Colonic mucosa (tissue), 4 donors: ENCODE data around the gene RPTOR. TPM values are rescaled to one million over a fixed set of nuclear protein-coding genes. Genes with fewer than 3 reads are reported as not detected.

Experiments used
- DNase-seq: peaks from one replicate; pipeline ENCODE4 v3.0.0-alpha.2; 2020
- H3K27ac ChIP-seq: fragments of 200-600 bp; one replicate; pipeline ENCODE4 v1.8.0; 2021
- H3K27me3 ChIP-seq: fragments of 200-600 bp; one replicate; pipeline ENCODE4 v1.8.0; 2021
- H3K36me3 ChIP-seq: fragments of 200-600 bp; one replicate; pipeline ENCODE4 v1.8.0; 2021
- H3K4me1 ChIP-seq: fragments of 200-600 bp; one replicate; pipeline ENCODE4 v1.8.0; 2021; ENCODE audit warnings: mild to moderate bottlenecking
- H3K4me3 ChIP-seq: fragments of 200-600 bp; one replicate; pipeline ENCODE4 v1.8.0; 2021
- H3K9ac ChIP-seq, 2 donors: one replicate each; pipeline ENCODE4 v1.7.0; 2013; ENCODE audit warnings: control low read depth in 2 of 2, low read depth in 2 of 2, low read length in 2 of 2
- H3K9me3 ChIP-seq: fragments of 200-600 bp; one replicate; pipeline ENCODE4 v1.8.0; 2021
- CTCF ChIP-seq: fragments of 200-600 bp; IDR thresholded peaks from one replicate; pipeline ENCODE4 v1.8.0; 2022; ENCODE audit warnings: antibody characterized with exemption, mild to moderate bottlenecking
- intact Hi-C: fragments of 100-400 bp; cut with DNase I; formaldehyde crosslinking; loops from one replicate; pipeline ENCODE4 v1.14.1; 2022
- total RNA-seq, 2 donors: library from RNA; stranded (reverse); fragmentation: NEBNext Ultra II Directional in 1 of 2; extraction: Animal tissue kit (Norgen Biotek cat#: 25700) in 1 of 2; gene quantifications; one replicate each; pipeline ENCODE4 v1.2.1, GENCODE V29; 2021
- donor health status: healthy.
- donor health status: DM: no; HTN: no; CAD: no.
- donor health status: DM: no; HTN: no; CAD: no.

RPTOR gene
- total RNA-seq, 2 donors from 2014 or later = 21.2 to 39.6 TPM

DNA sequence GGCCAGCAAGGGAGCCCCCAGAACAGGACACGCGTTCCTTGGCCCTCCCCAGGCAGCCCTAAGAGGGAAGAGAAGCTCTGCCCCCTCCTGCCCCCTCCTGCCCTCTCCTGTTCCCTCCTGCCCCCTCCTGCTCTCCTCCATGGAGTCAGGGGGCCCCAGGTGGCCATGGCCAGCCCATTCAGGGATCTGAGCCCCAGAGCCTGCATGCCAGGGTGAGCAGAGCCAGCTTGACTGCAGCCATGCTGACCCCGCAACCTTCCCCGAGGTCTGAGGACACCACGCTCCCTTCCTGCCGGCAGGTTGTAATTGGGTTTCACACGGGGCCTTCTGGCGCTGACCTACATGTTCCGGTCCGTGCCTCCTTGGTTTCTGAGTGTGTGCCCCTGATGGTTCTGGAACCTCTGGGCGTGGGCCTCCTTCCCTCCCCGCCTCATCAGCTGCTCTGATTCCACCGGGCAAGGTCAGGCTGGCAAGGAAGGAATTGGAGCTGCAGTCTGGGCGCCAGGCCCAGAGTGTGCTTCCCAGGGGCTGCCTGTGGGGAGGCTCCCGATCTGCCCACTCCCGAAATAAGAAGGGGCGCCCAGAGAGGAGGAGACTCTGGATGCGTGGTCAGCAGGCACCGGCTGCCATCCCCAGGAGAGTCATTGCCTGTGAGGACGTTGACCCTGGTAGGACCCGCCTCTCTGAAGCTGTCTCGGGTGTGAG lies 44.5 kb upstream of the RPTOR start:
- Histone ChIP-seq H3K9ac (no peak overlapping the region), H3K27me3 (no peaks in the 10 kb centered on the region)
- intact Hi-C loops = no loop called here

DNA sequence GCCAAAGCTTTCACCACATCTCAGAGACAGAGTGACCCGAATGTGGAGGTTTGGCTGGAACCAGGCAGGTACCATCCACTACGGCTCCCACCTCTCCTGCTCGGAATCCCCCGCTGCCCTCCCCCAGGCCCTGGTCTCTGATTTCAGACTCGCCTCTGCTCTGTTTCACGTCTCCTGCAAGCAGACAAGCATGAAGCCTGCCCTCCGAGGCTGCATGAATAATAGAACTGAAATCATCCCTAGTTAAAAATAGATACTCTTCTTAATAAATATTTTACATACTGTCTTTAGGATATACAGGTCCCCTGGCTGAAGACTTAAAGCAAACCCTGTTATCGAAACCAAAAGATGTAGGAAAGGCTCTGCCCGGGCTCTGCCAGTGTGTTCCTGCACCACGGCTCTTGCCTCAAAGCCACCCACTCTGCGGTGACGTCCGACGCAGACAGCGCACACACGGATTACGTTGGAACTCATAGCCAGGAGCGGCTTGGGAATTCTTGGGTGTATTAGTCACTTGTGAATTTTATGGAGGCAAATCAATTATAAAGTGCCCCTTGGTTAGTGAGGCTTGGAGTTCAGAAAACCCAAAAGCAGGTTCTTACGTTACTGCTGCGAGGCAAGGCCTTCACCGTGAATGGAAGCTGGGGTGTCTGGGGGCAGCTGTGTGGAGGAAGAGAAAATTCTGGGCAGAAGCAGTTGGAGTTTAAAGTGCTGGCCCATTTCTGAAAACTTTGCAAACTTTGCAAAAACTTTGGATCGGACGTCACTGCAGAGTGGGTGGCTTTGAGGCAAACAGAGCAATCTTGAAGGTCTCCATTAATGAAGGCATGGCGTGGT lies 42.7 kb upstream of the RPTOR start:
- H3K9me3 ChIP-seq = no peaks in the 10 kb centered on the region
- no peak for TF ChIP-seq CTCF
- H3K36me3 ChIP-seq = no peaks in the 10 kb centered on the region
- intact Hi-C loops = no loop called here
- no peaks in the 10 kb centered on the region for H3K27me3 ChIP-seq
- no peak overlapping the region for H3K9ac ChIP-seq
- DNase-seq = no peak
- no peak overlapping the region for H3K4me3 ChIP-seq
- H3K27ac ChIP-seq = no peak overlapping the region
- H3K4me1 ChIP-seq = no peaks in the 10 kb centered on the region

More for the DNA sequence above, 44.5 kb upstream of the RPTOR start:
- TF ChIP-seq CTCF = no peak
- H3K9me3 ChIP-seq = no peaks in the 10 kb centered on the region
- no peak overlapping the region for H3K27ac ChIP-seq
- H3K36me3 ChIP-seq = no peaks in the 10 kb centered on the region
- no peaks in the 10 kb centered on the region for H3K4me1 ChIP-seq
- no peak overlapping the region for H3K4me3 ChIP-seq
- DNase-seq = no peak

DNA sequence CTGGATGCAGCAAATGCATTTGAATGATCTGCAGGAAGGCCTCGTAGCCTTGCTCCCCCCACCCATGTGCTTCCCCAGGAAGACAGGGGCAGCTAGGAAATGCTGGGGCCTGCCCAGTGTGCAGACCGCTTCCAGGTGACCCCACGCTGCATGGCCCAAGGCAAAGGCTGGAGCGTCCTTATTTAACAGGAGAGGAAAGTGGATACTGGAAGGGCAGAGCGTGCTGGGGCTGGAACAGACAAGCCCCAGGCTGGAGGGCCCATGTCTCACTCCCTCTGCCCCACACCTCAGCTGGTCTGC lies 42.1 kb upstream of the RPTOR start:
- Histone ChIP-seq H3K36me3 (no peaks in the 10 kb centered on the region), H3K4me3 (no peak overlapping the region), H3K27ac (no peak overlapping the region), H3K9ac (no peak overlapping the region), H3K9me3 (no peaks in the 10 kb centered on the region), H3K4me1 (no peaks in the 10 kb centered on the region), H3K27me3 (no peaks in the 10 kb centered on the region)
- no peak for DNase-seq
- intact Hi-C loops = no loop called here
- no peak for TF ChIP-seq CTCF

DNA sequence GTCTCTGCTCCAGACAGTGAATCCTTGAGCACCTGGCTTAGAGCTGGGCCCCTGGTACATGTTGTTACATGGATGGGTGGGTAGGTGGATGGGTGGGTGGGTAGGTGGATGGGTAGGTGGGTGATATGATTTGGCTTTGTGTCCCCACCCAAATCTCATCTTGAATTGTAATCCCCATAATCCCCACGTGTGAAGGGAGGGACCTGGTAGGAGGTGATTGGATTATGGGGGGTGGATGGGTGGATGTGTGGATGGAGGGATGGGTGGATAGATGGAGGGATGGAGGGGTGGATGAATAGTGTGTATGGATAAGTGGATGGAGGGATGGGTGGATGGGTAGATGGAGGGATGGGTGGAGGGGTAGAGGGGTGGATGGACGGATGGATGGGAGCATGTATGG lies 41.6 kb upstream of the RPTOR start:
- no peak for TF ChIP-seq CTCF
- no peaks in the 10 kb centered on the region for H3K4me1 ChIP-seq
- intact Hi-C loops = no loop called here
- no peak for DNase-seq
- no peaks in the 10 kb centered on the region for H3K27me3 ChIP-seq
- H3K9me3 ChIP-seq = no peaks in the 10 kb centered on the region
- H3K9ac ChIP-seq = no peak overlapping the region
- no peaks in the 10 kb centered on the region for H3K36me3 ChIP-seq
- H3K4me3 ChIP-seq = no peak overlapping the region
- no peak overlapping the region for H3K27ac ChIP-seq

GRCh38 chr17:80503921-80504320 lies 40.7 kb upstream of the RPTOR start:
- H3K36me3 ChIP-seq = no peaks in the 10 kb centered on the region
- no peak overlapping the region for H3K27ac ChIP-seq
- intact Hi-C loops = no loop called here
- TF ChIP-seq CTCF = no peak
- H3K9ac ChIP-seq = no peak overlapping the region
- H3K4me3 ChIP-seq = no peak overlapping the region
- H3K4me1 ChIP-seq = no peaks in the 10 kb centered on the region
- DNase-seq = no peak
- H3K9me3 ChIP-seq = no peaks in the 10 kb centered on the region
- H3K27me3 ChIP-seq = no peaks in the 10 kb centered on the region
